SK-MEL-5 (cell line): ENCODE results near the gene SMIM45.

ENCODE experiments used
- DNase-seq: peaks from one replicate; pipeline ENCODE4 v3.0.0-alpha.2; 2016; ENCODE audit warnings: low read depth, low spot score
- in situ Hi-C: cut with HindIII; loops from 2 replicates; pipeline ENCODE4 v1.10.0; 2016; ENCODE audit warnings: low sequenced_read_pairs, high pct_unique_total_duplicates, low pct_unique_long_range_greater_than_20kb

The SMIM45 gene

GRCh38 chr22:41914611-41915034 lies 37.3 kb upstream of the SMIM45 start:
- in situ Hi-C loops: no loop called here
- DNase-seq: no peak

- in situ Hi-C loops: no loop called here
- no peak for DNase-seq
Measured at GRCh38 chr22:41915035-41915785, 36.7 kb upstream of the SMIM45 start, which contains the start of gene SHISA8. SHISA8 (minus strand) TSS chr22:41915074; CDS start chr22:41914667, 407 bp downstream.

DNA sequence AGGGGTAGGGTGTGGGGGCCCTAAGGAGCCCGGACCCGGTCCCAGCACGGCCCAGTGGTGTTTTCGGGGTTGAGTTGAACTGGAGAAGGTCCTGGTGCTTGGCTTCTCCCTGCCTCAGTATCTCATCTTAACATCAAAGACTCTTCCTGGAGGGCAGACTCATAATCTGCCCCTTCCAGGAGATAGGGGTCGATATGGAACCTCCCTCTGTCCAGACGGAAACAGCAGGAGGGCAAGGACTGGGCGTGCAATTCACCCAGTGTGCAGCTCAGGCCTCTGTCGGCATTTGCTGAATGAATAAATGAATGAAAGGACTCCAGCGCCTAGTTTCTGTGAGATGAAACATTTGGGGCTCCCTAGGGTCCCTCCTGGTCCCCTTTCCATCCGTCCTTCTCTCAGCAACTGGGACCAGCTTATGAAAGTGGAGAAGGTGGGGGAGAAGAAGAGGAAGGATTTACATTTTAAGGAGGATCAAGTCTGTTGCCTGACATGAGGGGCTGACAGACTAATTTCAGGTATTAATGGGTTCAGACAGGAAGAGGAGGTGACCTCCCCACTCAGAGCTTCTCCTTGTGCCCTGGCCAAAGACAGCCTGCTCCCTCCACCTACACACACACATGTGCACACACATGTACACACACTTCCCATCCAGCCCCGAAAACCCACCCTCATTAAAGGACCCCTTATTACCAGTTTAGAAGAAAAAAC lies 36.0 kb upstream of the SMIM45 start:
- in situ Hi-C loops: no loop called here
- DNase-seq: no peak

- DNase-seq: no peak
- in situ Hi-C loops: no loop called here
Measured at GRCh38 chr22:41916745-41917358, 35.1 kb upstream of the SMIM45 start.

DNA sequence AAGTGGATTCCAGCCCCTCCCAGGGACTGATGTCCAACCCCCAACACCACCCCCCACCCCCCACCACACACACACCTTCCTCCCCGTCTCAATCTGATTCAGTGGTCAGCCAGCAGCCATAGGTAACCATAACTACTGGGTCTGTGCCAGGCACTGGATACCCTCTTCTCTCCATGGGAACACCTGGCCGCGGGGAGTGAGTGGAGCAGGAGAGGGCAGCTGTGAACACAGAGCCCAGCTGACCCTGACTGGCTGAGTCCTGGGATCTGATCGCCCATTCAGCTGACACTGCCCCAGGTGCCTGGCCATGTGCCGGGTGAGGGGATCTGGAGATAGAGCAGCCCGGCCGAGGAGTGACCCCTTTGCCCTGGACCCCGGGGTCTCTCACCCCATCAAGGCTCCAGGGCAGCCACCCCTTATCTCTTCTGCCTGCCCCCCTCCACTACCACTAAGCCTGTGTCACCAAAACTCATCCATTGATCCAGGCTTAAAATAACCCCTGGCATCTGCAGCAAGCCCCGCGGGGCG lies 34.5 kb upstream of the SMIM45 start:
- no peak for DNase-seq
- in situ Hi-C loops: no loop called here

GRCh38 chr22:41917903-41918791 lies 33.8 kb upstream of the SMIM45 start:
- in situ Hi-C loops: no loop called here

DNA sequence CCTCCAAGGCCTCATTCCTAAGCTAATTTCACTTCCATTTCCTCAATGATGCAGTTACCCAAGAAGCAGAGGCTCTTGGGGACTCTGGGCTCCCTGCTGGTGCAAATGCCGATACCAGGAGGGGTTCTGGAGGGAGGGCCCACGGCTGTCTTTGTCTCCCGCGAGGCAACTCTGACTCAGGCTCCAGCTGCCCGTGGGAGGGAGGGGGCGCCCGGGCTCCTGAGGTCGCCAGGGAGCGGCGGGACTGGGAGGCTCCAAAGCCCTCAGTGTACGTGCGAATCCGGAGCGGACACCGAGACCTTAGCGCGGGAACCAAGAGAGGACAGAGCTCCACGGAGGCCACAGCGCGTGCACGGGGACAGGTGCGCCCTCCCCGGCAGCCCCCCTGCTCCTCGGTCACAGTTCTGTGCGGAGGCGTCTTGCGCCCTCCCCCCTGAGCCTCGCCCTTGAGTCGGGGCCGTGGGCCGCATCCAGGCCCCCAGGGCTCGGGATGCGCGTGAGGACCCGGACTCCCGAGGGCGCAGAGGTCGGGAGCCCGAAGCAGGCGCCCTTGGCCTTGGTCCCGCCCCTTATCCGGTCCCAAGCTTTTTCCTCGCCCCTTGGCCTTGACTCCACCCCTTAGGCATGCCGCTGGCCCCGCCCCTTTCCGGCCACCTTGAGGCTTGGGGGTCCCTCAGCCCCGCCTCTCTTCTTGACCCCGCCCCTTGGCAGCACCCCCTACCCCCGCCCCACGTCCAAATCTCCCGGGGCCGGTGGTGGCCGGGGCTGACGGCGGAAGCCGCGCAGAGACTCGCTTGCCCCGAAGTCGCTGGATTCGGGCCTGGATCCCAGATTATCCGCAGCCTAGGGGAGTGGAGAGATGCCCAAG lies 32.4 kb upstream of the SMIM45 start:
- in situ Hi-C loops: no loop called here
- DNase-seq: no peak

More at GRCh38 chr22:41917903-41918791, 33.8 kb upstream of the SMIM45 start:
- peak; percentile 47 for DNase-seq

- in situ Hi-C loops: no loop called here
- no peak for DNase-seq
Measured at GRCh38 chr22:41920271-41920976, 31.5 kb upstream of the SMIM45 start.

DNA sequence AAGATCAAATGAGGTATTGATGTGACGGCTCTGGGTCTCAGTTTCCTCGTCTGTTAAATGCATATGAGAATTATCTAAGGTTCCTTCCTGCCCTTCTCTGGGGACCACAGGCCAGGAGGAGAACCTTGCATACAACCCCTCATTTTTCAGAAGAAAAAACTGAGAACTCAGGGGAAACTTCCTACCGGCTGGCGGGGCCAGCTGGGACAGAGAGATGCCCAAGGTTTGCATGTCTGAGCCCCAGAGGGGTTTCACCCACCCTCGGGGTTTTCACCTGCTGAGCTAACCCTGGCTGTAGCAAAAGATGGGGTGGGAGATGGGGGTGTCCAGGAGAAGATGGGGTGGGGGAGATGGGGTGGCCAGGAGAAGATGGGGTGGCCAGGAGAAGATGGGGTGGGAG lies 29.6 kb upstream of the SMIM45 start:
- no peak for DNase-seq
- in situ Hi-C loops: no loop called here

DNA sequence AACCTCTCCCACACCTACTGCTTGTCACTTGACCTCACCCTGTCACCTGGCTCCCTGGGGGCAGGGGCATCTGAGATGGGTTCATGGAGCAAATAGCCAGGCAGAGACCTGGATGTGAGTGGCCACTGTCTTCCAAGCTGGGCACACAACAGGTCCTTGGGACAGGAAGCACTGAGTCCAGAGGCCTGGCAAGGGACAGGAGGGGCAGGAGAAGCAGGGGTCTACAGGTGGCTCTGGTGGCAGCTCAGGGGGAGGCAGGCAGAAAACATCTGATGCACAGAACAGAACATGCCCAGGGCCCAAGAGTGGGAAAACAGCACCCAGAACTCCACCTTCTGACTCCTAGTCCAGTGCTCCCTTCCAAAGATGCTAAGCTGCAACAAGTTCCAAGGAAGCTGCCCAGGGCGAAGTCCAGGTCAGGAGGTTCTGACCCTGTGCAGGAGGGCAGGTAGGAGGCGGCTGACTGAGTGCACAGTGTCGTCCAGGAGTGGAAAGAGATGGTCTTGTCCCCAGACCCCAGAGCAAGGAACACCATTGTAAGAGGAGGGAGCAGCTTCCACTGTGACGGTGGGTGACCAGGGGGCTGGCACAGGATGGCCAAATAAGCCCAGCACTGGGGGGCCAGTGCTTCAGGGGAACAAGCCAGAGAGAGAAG lies 28.9 kb upstream of the SMIM45 start:
- in situ Hi-C loops: no loop called here
- DNase-seq: no peak

- in situ Hi-C loops: no loop called here
- no peak for DNase-seq
Measured at GRCh38 chr22:41923595-41924276, 28.2 kb upstream of the SMIM45 start.

DNA sequence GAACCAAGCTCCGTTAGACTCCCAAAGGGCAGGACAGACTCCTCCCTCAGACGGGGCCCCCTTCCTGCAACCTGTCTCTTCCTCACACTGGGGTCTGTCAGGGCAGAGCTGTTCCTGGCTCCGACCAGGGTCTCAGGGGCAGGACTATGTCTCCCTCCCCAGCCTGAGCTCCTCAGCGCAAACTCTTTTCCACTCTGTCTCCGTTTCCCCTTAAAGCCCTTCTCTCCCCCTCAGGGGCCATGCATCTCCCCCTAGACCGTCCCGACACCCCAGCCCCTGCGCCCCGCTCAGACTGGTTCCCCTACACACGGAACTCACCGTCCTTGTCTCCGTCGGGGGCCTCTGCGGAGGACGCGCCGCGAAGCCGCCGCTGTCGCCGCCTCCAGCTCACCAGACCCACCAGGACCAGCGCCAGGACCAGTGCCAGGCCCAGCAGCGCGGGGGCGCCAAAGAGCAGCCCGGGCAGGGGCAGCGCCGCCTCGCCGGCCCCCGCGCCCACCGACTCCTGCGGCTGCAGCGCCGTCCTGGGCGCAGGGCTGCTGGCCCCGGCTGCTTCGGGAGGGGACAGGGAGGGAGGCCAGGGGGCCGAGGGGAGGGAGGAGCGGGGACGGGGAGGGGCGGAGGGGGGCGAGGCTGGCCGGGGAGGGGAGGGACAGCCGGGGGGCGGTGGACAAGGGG lies 26.0 kb upstream of the SMIM45 start:
- DNase-seq: peak; percentile 66
- in situ Hi-C loops: no loop called here

- no peak for DNase-seq
- in situ Hi-C loops: no loop called here
Measured at GRCh38 chr22:41927813-41928212, 24.1 kb upstream of the SMIM45 start.

DNA sequence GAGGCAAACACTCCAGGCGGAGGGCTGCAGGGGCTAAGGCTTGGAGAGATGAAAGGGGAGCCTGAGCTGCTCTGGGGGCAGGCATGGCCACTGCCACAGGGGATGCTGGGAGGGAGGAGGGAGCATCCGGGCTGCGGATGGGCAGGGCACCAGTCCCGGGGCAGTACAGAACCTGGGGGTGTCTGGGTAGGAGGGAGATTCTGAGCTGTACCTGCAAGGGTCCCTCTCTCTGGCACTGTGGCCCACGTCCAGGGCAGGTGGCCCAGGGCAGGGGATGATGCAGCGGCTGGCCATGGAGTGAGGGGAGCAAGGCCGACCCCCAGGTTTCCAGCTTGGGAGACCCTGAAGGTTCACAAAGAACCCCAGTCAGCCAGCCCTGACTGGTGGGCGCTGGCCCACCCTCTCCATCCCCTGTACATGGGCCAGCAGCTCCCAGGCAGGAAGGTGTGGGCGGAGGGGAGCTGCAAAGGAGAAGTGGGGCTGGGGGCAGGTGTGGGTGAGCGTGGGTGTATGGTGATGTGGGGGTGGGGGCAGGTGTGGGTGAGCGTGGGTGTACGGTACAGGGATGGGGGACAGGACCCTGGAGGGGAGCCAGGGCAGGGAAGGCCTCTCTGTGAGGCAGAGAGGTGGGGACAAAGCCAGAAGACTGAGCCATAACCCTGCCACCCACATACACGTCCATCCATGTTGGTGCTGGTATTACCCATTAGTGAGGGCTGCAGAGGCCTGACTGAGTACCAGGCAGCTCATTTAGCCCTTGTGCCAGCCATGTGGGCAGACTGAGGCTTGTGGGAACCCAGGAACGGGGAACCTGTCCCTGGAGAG lies 23.1 kb upstream of the SMIM45 start:
- in situ Hi-C loops: no loop called here
- DNase-seq: no peak
